Breast epithelium (tissue), 3 donors: ENCODE results near the gene STX16.

ENCODE experiments used
- CTCF ChIP-seq, 3 donors: fragments of 450-650 bp; IDR thresholded peaks; one replicate each; pipeline ENCODE4 v1.5.1; 2016 to 2017; ENCODE audit warnings: antibody characterized with exemption in 3 of 3, mild to moderate bottlenecking in 3 of 3, moderate library complexity in 3 of 3
- POLR2A ChIP-seq: fragments of 450-650 bp; IDR thresholded peaks from one replicate; pipeline ENCODE4 v1.6.1; 2016; ENCODE audit warnings: antibody characterized with exemption, mild to moderate bottlenecking, moderate library complexity

GRCh38 chr20:58608096-58608840, 42.8 kb upstream of the STX16 start:
- TF ChIP-seq CTCF (IDR thresholded peaks at IDR 0.05): no peak
- TF ChIP-seq POLR2A: no peak
